HepG2 (cell line): Measurements from ENCODE around the gene ACSF3. TPM values are rescaled to one million over a fixed set of nuclear protein-coding genes. Genes with fewer than 3 reads are reported as not detected.

Experiments
- AGO2 ChIP-seq: fragments of 200-400 bp; formaldehyde crosslinking; optimal IDR thresholded peaks from 2 replicates; pipeline ENCODE3; 2017; ENCODE audit warnings: mild to moderate bottlenecking, low read depth, low read length, moderate library complexity
- BRCA1 ChIP-seq: sonication (generic); formaldehyde crosslinking; IDR thresholded peaks from 2 replicates; pipeline ENCODE4 v1.4.0; 2020; ENCODE audit warnings: missing genetic modification reagents
- CBX1 ChIP-seq: IDR thresholded peaks from one replicate; pipeline ENCODE4 v1.6.1; 2016; ENCODE audit warnings: antibody characterized with exemption, low read depth
- ETV5 ChIP-seq: IDR thresholded peaks from 2 replicates; pipeline ENCODE4 v1.6.1; 2018; ENCODE audit warnings: missing biosample characterization, missing genetic modification reagents, inconsistent platforms, borderline replicate concordance
- ONECUT2 ChIP-seq: sonication (generic); formaldehyde crosslinking; IDR thresholded peaks from 2 replicates; pipeline ENCODE4 v1.4.0; 2020; ENCODE audit warnings: missing genetic modification reagents
- SP1 ChIP-seq, 2 experiments: fragments of 450-650 bp in 1 of 2; sonication (generic) in 1 of 2; formaldehyde crosslinking in 1 of 2; IDR thresholded peaks; 2 replicates each; pipeline versions ENCODE4 v1.4.0 to v1.6.1; 2016 to 2020; ENCODE audit warnings: missing genetic modification reagents in 1 of 2
- polyA plus RNA-seq, 8 experiments: library from polyadenylated mRNA; depleted of rRNA in 3 of 8; stranded (reverse) in 7 of 8; unstranded in 1 of 8; fragments of >200 nt; fragmentation: Illumina TruSeq in 4 of 8; extraction: Trizol in 4 of 8; gene quantifications; 2 replicates each; pipeline versions ENCODE4 v1.2.1 to v1.2.3, GENCODE V29; 2011 to 2016; ENCODE audit warnings: low read depth in 4 of 8, missing spikeins in 1 of 8, mixed read lengths in 1 of 8; ENCODE audit not compliant: insufficient read depth in 1 of 8
- total RNA-seq, 5 experiments: library from RNA; depleted of rRNA; stranded (reverse); fragments of >200 nt; fragmentation: Illumina TruSeq; extraction: Trizol; gene quantifications; 2 replicates each; pipeline ENCODE4 v1.2.3, GENCODE V29; 2016; ENCODE audit warnings: low read depth in 1 of 5
- TF ChIP-seq, protein P1 (sequence below): sonication (generic); formaldehyde crosslinking; IDR thresholded peaks from 2 replicates; pipeline ENCODE4 v1.8.0; 2022; ENCODE audit warnings: missing genetic modification reagents, mild to moderate bottlenecking, inconsistent platforms, borderline replicate concordance
- TF ChIP-seq, protein P2 (sequence below): sonication (generic); formaldehyde crosslinking; IDR thresholded peaks from 2 replicates; pipeline ENCODE4 v1.5.0; 2020; ENCODE audit warnings: mild to moderate bottlenecking, missing genetic modification reagents
- TF ChIP-seq, protein P3 (sequence below): sonication (generic); formaldehyde crosslinking; IDR thresholded peaks from 2 replicates; pipeline ENCODE4 v1.5.1; 2020; ENCODE audit warnings: missing genetic modification reagents, mild to moderate bottlenecking, borderline replicate concordance
- TF ChIP-seq, protein P4 (sequence below): sonication (generic); formaldehyde crosslinking; IDR thresholded peaks from 2 replicates; pipeline ENCODE4 v1.4.0; 2020; ENCODE audit warnings: mild to moderate bottlenecking, missing genetic modification reagents
- TF ChIP-seq, protein P5 (sequence below): sonication (generic); formaldehyde crosslinking; IDR thresholded peaks from 2 replicates; pipeline ENCODE4 v1.8.0; 2022; ENCODE audit warnings: low read depth, missing genetic modification reagents
- TF ChIP-seq, protein P6 (sequence below): sonication (generic); formaldehyde crosslinking; IDR thresholded peaks from 2 replicates; pipeline ENCODE4 v1.4.0; 2020; ENCODE audit warnings: missing genetic modification reagents, borderline replicate concordance

The ACSF3 gene
- total and polyA plus RNA-seq, 2 of the 13 experiments (the other 11 are each of a cell fraction or from before 2014, with no cell fraction given) = 14.9 to 30.6 TPM

DNA sequence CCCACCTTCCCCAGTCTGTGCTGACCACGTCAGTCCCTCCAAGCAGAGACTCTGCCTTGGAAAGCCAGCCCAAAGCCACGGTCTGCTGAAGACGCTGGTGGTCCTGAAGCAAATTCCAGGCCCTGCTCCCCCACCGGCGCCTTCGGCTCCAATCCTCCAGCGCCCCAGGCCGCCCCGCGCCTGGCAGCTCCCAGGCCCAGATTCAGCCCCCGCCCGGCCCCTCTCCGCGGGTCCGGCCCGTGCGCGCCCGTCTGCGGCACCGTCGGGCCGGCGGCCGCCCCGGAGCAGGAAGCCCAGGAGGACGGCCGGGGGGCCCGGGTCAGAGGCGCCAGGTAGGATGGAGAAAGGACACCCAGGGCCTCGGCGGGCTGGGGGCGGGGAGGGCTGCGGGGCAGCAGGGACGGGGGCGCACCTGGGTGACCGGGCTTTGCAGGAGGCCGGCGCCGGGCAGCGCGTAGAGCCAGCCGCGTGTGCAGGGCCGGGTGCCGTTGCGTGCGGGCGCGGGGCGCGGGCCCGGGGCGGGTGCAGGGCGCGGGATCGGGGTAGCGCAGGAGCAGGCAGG is 107.3 kb downstream of the ACSF3 start (continued):
- TF ChIP-seq, protein P1, sequence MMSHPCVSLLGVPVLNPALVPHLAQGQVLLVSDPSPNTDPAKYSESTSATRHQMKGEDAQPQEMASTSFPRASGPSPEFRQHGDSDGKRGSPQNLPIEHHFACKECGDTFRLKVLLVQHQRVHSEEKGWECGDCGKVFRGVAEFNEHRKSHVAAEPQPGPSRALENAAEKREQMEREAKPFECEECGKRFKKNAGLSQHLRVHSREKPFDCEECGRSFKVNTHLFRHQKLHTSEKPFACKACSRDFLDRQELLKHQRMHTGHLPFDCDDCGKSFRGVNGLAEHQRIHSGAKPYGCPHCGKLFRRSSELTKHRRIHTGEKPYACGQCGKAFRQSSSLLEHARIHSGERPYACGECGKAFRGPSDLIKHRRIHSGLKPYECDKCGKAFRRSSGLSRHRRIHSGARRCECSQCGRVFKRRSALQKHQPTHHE (CRISPR knock-in tag) = no peak
- TF ChIP-seq ONECUT2 (CRISPR knock-in tag) = no peak
- TF ChIP-seq AGO2 = peak; percentile 66
- TF ChIP-seq SP1 (IDR thresholded peaks at IDR 0.05) = no peak
- no peak for TF ChIP-seq SP1 (CRISPR knock-in tag; IDR thresholded peaks at IDR 0.05)
- TF ChIP-seq, protein P2, sequence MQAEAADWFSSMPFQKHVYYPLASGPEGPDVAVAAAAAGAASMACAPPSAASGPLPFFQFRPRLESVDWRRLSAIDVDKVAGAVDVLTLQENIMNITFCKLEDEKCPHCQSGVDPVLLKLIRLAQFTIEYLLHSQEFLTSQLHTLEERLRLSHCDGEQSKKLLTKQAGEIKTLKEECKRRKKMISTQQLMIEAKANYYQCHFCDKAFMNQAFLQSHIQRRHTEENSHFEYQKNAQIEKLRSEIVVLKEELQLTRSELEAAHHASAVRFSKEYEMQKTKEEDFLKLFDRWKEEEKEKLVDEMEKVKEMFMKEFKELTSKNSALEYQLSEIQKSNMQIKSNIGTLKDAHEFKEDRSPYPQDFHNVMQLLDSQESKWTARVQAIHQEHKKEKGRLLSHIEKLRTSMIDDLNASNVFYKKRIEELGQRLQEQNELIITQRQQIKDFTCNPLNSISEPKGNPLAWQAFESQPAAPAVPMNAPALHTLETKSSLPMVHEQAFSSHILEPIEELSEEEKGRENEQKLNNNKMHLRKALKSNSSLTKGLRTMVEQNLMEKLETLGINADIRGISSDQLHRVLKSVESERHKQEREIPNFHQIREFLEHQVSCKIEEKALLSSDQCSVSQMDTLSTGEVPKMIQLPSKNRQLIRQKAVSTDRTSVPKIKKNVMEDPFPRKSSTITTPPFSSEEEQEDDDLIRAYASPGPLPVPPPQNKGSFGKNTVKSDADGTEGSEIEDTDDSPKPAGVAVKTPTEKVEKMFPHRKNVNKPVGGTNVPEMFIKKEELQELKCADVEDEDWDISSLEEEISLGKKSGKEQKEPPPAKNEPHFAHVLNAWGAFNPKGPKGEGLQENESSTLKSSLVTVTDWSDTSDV (CRISPR knock-in tag) = 0 out of 2 replicates have a peak, but pooled peaks have one; percentile 0
- TF ChIP-seq, protein P3, sequence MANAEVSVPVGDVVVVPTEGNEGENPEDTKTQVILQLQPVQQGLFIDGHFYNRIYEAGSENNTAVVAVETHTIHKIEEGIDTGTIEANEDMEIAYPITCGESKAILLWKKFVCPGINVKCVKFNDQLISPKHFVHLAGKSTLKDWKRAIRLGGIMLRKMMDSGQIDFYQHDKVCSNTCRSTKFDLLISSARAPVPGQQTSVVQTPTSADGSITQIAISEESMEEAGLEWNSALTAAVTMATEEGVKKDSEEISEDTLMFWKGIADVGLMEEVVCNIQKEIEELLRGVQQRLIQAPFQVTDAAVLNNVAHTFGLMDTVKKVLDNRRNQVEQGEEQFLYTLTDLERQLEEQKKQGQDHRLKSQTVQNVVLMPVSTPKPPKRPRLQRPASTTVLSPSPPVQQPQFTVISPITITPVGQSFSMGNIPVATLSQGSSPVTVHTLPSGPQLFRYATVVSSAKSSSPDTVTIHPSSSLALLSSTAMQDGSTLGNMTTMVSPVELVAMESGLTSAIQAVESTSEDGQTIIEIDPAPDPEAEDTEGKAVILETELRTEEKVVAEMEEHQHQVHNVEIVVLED (CRISPR knock-in tag) = no peak
- TF ChIP-seq, protein P4, sequence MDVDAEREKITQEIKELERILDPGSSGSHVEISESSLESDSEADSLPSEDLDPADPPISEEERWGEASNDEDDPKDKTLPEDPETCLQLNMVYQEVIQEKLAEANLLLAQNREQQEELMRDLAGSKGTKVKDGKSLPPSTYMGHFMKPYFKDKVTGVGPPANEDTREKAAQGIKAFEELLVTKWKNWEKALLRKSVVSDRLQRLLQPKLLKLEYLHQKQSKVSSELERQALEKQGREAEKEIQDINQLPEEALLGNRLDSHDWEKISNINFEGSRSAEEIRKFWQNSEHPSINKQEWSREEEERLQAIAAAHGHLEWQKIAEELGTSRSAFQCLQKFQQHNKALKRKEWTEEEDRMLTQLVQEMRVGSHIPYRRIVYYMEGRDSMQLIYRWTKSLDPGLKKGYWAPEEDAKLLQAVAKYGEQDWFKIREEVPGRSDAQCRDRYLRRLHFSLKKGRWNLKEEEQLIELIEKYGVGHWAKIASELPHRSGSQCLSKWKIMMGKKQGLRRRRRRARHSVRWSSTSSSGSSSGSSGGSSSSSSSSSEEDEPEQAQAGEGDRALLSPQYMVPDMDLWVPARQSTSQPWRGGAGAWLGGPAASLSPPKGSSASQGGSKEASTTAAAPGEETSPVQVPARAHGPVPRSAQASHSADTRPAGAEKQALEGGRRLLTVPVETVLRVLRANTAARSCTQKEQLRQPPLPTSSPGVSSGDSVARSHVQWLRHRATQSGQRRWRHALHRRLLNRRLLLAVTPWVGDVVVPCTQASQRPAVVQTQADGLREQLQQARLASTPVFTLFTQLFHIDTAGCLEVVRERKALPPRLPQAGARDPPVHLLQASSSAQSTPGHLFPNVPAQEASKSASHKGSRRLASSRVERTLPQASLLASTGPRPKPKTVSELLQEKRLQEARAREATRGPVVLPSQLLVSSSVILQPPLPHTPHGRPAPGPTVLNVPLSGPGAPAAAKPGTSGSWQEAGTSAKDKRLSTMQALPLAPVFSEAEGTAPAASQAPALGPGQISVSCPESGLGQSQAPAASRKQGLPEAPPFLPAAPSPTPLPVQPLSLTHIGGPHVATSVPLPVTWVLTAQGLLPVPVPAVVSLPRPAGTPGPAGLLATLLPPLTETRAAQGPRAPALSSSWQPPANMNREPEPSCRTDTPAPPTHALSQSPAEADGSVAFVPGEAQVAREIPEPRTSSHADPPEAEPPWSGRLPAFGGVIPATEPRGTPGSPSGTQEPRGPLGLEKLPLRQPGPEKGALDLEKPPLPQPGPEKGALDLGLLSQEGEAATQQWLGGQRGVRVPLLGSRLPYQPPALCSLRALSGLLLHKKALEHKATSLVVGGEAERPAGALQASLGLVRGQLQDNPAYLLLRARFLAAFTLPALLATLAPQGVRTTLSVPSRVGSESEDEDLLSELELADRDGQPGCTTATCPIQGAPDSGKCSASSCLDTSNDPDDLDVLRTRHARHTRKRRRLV (CRISPR knock-in tag) = no peak
- TF ChIP-seq ETV5 (CRISPR knock-in tag) = no peak
- TF ChIP-seq, protein P5, sequence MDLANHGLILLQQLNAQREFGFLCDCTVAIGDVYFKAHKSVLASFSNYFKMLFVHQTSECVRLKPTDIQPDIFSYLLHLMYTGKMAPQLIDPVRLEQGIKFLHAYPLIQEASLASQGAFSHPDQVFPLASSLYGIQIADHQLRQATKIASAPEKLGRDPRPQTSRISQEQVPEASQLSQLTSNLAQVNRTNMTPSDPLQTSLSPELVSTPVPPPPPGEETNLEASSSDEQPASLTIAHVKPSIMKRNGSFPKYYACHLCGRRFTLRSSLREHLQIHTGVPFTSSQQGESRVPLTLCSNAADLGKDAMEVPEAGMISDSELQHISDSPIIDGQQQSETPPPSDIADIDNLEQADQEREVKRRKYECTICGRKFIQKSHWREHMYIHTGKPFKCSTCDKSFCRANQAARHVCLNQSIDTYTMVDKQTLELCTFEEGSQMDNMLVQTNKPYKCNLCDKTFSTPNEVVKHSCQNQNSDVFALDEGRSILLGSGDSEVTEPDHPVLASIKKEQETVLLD (CRISPR knock-in tag) = 0 out of 2 replicates have a peak, but pooled peaks have one; percentile 5
- TF ChIP-seq BRCA1 (CRISPR knock-in tag) = no peak
- TF ChIP-seq, protein P6, sequence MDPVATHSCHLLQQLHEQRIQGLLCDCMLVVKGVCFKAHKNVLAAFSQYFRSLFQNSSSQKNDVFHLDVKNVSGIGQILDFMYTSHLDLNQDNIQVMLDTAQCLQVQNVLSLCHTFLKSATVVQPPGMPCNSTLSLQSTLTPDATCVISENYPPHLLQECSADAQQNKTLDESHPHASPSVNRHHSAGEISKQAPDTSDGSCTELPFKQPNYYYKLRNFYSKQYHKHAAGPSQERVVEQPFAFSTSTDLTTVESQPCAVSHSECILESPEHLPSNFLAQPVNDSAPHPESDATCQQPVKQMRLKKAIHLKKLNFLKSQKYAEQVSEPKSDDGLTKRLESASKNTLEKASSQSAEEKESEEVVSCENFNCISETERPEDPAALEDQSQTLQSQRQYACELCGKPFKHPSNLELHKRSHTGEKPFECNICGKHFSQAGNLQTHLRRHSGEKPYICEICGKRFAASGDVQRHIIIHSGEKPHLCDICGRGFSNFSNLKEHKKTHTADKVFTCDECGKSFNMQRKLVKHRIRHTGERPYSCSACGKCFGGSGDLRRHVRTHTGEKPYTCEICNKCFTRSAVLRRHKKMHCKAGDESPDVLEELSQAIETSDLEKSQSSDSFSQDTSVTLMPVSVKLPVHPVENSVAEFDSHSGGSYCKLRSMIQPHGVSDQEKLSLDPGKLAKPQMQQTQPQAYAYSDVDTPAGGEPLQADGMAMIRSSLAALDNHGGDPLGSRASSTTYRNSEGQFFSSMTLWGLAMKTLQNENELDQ (CRISPR knock-in tag) = no peak
- peak; percentile 8 for TF ChIP-seq CBX1
